ENCODE results near the gene SMAD3.

DNA sequence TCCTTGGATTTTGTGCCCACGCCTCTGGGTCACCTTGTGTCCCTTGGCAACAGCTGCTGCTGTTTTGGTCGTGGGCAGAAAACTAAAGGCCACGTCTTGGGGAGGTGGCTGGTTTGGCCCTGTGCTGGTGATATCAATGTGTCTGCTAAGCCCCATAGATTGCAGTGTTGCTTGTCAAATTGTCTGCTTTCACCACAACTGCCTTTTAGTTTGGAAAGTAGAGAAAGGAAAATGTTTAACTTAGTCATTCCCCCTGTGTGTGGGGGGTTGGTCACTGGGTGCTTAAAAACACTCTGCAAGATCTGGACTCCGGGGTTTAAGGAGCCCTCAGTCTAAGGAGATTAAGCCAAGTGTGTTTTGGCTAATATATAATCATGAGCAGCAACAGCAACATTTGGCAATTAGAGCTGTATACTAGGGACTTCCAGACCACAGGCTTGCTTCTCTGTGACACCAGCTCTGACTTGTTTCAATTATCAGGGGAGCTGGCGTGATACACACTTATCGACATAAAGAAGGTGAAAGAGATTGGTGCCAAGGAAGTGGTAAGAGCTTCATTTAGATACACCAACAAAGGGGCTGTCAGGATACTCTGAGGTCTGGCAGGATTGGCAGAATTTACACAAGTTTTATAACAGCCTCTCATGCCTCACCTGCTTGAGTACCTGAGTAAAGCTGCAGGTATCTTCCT lies 3.5 kb downstream of the SMAD3 start:
- TF ChIP-seq, protein P1, sequence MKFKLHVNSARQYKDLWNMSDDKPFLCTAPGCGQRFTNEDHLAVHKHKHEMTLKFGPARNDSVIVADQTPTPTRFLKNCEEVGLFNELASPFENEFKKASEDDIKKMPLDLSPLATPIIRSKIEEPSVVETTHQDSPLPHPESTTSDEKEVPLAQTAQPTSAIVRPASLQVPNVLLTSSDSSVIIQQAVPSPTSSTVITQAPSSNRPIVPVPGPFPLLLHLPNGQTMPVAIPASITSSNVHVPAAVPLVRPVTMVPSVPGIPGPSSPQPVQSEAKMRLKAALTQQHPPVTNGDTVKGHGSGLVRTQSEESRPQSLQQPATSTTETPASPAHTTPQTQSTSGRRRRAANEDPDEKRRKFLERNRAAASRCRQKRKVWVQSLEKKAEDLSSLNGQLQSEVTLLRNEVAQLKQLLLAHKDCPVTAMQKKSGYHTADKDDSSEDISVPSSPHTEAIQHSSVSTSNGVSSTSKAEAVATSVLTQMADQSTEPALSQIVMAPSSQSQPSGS (tag by site-specific recombination; IDR thresholded peaks at IDR 0.05; ENCODE audit: low read depth), result no peak
- no peak for TF ChIP-seq ZNF311 (tag by site-specific recombination; IDR thresholded peaks at IDR 0.05; ENCODE audit: borderline replicate concordance)
- TF ChIP-seq, protein P2, sequence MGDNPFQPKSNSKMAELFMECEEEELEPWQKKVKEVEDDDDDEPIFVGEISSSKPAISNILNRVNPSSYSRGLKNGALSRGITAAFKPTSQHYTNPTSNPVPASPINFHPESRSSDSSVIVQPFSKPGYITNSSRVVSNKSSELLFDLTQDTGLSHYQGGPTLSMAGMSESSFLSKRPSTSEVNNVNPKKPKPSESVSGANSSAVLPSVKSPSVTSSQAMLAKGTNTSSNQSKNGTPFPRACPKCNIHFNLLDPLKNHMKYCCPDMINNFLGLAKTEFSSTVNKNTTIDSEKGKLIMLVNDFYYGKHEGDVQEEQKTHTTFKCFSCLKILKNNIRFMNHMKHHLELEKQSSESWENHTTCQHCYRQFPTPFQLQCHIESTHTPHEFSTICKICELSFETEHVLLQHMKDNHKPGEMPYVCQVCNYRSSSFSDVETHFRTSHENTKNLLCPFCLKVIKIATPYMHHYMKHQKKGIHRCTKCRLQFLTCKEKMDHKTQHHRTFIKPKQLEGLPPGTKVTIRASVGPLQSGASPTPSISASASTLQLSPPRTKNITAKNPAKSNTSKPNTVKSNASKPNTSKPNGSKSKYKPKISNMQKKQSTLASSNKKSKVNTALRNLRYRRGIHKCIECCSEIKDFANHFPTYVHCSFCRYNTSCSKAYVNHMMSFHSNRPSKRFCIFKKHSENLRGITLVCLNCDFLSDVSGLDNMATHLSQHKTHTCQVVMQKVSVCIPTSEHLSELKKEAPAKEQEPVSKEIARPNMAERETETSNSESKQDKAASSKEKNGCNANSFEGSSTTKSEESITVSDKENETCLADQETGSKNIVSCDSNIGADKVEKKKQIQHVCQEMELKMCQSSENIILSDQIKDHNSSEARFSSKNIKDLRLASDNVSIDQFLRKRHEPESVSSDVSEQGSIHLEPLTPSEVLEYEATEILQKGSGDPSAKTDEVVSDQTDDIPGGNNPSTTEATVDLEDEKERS (tag by site-specific recombination; IDR thresholded peaks at IDR 0.05), result no peak
- TF ChIP-seq ZNF324 (tag by site-specific recombination; IDR thresholded peaks at IDR 0.05), result no peak
- TF ChIP-seq, protein P3, sequence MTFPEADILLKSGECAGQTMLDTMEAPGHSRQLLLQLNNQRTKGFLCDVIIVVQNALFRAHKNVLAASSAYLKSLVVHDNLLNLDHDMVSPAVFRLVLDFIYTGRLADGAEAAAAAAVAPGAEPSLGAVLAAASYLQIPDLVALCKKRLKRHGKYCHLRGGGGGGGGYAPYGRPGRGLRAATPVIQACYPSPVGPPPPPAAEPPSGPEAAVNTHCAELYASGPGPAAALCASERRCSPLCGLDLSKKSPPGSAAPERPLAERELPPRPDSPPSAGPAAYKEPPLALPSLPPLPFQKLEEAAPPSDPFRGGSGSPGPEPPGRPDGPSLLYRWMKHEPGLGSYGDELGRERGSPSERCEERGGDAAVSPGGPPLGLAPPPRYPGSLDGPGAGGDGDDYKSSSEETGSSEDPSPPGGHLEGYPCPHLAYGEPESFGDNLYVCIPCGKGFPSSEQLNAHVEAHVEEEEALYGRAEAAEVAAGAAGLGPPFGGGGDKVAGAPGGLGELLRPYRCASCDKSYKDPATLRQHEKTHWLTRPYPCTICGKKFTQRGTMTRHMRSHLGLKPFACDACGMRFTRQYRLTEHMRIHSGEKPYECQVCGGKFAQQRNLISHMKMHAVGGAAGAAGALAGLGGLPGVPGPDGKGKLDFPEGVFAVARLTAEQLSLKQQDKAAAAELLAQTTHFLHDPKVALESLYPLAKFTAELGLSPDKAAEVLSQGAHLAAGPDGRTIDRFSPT (tag by site-specific recombination; IDR thresholded peaks at IDR 0.05), result no peak
- no peak for TF ChIP-seq ZNF274 (IDR thresholded peaks at IDR 0.05; ENCODE audit: low read length)
- TF ChIP-seq ZNF274 (tag by site-specific recombination; IDR thresholded peaks at IDR 0.05; ENCODE audit: borderline replicate concordance), result no peak
- TF ChIP-seq, protein P4, sequence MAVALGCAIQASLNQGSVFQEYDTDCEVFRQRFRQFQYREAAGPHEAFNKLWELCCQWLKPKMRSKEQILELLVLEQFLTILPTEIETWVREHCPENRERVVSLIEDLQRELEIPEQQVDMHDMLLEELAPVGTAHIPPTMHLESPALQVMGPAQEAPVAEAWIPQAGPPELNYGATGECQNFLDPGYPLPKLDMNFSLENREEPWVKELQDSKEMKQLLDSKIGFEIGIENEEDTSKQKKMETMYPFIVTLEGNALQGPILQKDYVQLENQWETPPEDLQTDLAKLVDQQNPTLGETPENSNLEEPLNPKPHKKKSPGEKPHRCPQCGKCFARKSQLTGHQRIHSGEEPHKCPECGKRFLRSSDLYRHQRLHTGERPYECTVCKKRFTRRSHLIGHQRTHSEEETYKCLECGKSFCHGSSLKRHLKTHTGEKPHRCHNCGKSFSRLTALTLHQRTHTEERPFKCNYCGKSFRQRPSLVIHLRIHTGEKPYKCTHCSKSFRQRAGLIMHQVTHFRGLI (tag by site-specific recombination; IDR thresholded peaks at IDR 0.05), result no peak
- TF ChIP-seq, protein P5, sequence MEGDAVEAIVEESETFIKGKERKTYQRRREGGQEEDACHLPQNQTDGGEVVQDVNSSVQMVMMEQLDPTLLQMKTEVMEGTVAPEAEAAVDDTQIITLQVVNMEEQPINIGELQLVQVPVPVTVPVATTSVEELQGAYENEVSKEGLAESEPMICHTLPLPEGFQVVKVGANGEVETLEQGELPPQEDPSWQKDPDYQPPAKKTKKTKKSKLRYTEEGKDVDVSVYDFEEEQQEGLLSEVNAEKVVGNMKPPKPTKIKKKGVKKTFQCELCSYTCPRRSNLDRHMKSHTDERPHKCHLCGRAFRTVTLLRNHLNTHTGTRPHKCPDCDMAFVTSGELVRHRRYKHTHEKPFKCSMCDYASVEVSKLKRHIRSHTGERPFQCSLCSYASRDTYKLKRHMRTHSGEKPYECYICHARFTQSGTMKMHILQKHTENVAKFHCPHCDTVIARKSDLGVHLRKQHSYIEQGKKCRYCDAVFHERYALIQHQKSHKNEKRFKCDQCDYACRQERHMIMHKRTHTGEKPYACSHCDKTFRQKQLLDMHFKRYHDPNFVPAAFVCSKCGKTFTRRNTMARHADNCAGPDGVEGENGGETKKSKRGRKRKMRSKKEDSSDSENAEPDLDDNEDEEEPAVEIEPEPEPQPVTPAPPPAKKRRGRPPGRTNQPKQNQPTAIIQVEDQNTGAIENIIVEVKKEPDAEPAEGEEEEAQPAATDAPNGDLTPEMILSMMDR (tag by site-specific recombination; IDR thresholded peaks at IDR 0.05), result no peak
- TF ChIP-seq, protein P6, sequence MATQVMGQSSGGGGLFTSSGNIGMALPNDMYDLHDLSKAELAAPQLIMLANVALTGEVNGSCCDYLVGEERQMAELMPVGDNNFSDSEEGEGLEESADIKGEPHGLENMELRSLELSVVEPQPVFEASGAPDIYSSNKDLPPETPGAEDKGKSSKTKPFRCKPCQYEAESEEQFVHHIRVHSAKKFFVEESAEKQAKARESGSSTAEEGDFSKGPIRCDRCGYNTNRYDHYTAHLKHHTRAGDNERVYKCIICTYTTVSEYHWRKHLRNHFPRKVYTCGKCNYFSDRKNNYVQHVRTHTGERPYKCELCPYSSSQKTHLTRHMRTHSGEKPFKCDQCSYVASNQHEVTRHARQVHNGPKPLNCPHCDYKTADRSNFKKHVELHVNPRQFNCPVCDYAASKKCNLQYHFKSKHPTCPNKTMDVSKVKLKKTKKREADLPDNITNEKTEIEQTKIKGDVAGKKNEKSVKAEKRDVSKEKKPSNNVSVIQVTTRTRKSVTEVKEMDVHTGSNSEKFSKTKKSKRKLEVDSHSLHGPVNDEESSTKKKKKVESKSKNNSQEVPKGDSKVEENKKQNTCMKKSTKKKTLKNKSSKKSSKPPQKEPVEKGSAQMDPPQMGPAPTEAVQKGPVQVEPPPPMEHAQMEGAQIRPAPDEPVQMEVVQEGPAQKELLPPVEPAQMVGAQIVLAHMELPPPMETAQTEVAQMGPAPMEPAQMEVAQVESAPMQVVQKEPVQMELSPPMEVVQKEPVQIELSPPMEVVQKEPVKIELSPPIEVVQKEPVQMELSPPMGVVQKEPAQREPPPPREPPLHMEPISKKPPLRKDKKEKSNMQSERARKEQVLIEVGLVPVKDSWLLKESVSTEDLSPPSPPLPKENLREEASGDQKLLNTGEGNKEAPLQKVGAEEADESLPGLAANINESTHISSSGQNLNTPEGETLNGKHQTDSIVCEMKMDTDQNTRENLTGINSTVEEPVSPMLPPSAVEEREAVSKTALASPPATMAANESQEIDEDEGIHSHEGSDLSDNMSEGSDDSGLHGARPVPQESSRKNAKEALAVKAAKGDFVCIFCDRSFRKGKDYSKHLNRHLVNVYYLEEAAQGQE (tag by site-specific recombination; IDR thresholded peaks at IDR 0.05), result no peak
- TF ChIP-seq YY1 (tag by site-specific recombination; IDR thresholded peaks at IDR 0.05), result no peak
- TF ChIP-seq, protein P7, sequence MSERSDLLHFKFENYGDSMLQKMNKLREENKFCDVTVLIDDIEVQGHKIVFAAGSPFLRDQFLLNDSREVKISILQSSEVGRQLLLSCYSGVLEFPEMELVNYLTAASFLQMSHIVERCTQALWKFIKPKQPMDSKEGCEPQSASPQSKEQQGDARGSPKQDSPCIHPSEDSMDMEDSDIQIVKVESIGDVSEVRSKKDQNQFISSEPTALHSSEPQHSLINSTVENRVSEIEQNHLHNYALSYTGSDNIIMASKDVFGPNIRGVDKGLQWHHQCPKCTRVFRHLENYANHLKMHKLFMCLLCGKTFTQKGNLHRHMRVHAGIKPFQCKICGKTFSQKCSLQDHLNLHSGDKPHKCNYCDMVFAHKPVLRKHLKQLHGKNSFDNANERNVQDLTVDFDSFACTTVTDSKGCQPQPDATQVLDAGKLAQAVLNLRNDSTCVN (tag by site-specific recombination; optimal IDR thresholded peaks at IDR 0.05), result no peak
- no peak for TF ChIP-seq ZNF23 (tag by site-specific recombination; IDR thresholded peaks at IDR 0.05; ENCODE audit: borderline replicate concordance)
- TF ChIP-seq ZNF354C (tag by site-specific recombination; IDR thresholded peaks at IDR 0.05; ENCODE audit: borderline replicate concordance, low read depth), result no peak
- no peak for TF ChIP-seq ZBTB20 (tag by site-specific recombination; IDR thresholded peaks at IDR 0.05)
